Endothelial cell of umbilical vein (primary cell): Measurements from ENCODE around the gene CECR2. TPM values are rescaled to one million over a fixed set of nuclear protein-coding genes. Genes with fewer than 3 reads are reported as not detected.

Source experiments
- BruUV-seq: library from RNA; stranded (reverse); fragments of 400-500 nt; replicated peaks from 2 replicates; lab custom pipeline; 2021; lab: Mats Ljungman, UMichigan
- CTCF ChIA-PET: fragments of 300-600, 350-600 bp; sonication (Branson Sonifier 250); formaldehyde crosslinking; loops from one replicate; lab custom pipeline; 2021; ENCODE audit warnings: antibody characterized with exemption, inconsistent platforms; lab: Charles Lee
- POLR2A ChIA-PET: fragments of 300-600, 350-600 bp; sonication (Branson Sonifier 250); formaldehyde crosslinking; loops from one replicate; lab custom pipeline; 2021; ENCODE audit warnings: antibody characterized with exemption, inconsistent platforms; lab: Charles Lee
- DNase-seq: peaks from one replicate; pipeline ENCODE4 v3.0.0-alpha.2; 2011; ENCODE audit warnings: low read depth, low spot score
- FAIRE-seq: peaks from 2 replicates; lab custom pipeline; 2011; peaks lifted over from hg19 to GRCh38; lab: Jason Lieb, UNC
- H2AFZ ChIP-seq: 2 replicates; pipeline ENCODE4 v1.6.0; 2012; ENCODE audit warnings: low read depth, low read length, control low read depth, inconsistent platforms
- H3K27ac ChIP-seq: 2 replicates; pipeline ENCODE4 v1.5.1; 2011; ENCODE audit warnings: low read depth, mild to moderate bottlenecking, control low read depth, low read length, moderate library complexity; ENCODE audit not compliant: insufficient read depth
- H3K27me3 ChIP-seq, 2 experiments: 2 replicates each; pipeline versions ENCODE4 v1.6.0 to v1.6.1; 2011; ENCODE audit warnings: low read length in 2 of 2, mixed read lengths in 1 of 2; ENCODE audit not compliant: control insufficient read depth in 2 of 2, insufficient read depth in 2 of 2
- H3K36me3 ChIP-seq, 2 experiments: 2 replicates in 1 of 2; 3 replicates in 1 of 2; pipeline ENCODE4 v1.5.1; 2011; ENCODE audit warnings: low read length in 2 of 2, mild to moderate bottlenecking in 1 of 2, moderate library complexity in 1 of 2; ENCODE audit not compliant: control insufficient read depth in 2 of 2, insufficient read depth in 2 of 2; ENCODE audit errors: extremely low read depth in 1 of 2
- H3K4me1 ChIP-seq: 3 replicates; pipeline ENCODE4 v1.5.1; 2011; ENCODE audit warnings: mild to moderate bottlenecking, low read length; ENCODE audit not compliant: control insufficient read depth, insufficient read depth; ENCODE audit errors: extremely low read depth
- H3K4me2 ChIP-seq: 2 replicates; pipeline ENCODE4 v1.6.1; 2011; ENCODE audit warnings: low read length, control low read depth, mixed read lengths; ENCODE audit not compliant: insufficient read depth
- H3K4me3 ChIP-seq, 3 experiments: fragments of 200-600 bp in 1 of 3; sonication (generic), shearing (Covaris generic) in 1 of 3; replicated peaks in 1 of 3; 2 replicates each; pipeline ENCODE4 v1.5.1; 2011 to 2016; ENCODE audit warnings: control low read depth in 3 of 3, low read length in 3 of 3, mild to moderate bottlenecking in 2 of 3, inconsistent platforms in 1 of 3, low read depth in 1 of 3, moderate library complexity in 1 of 3; ENCODE audit not compliant: insufficient read depth in 1 of 3
- H3K79me2 ChIP-seq: 2 replicates; pipeline ENCODE4 v1.6.0; 2012; ENCODE audit warnings: low read length, inconsistent platforms; ENCODE audit not compliant: control insufficient read depth, insufficient read depth
- H3K9ac ChIP-seq: replicated peaks from 2 replicates; pipeline ENCODE3; 2011; ENCODE audit warnings: low read length, control low read depth; ENCODE audit not compliant: insufficient read depth; ENCODE audit errors: extremely low read depth
- H3K9me1 ChIP-seq: replicated peaks from 3 replicates; pipeline ENCODE4 v1.6.0; 2011; ENCODE audit warnings: mild to moderate bottlenecking, low read length; ENCODE audit not compliant: control insufficient read depth, insufficient read depth; ENCODE audit errors: extremely low read depth
- H3K9me3 ChIP-seq: replicated peaks from 2 replicates; pipeline ENCODE4 v1.5.1; 2012; ENCODE audit warnings: low read length, inconsistent platforms; ENCODE audit not compliant: control insufficient read depth, insufficient read depth
- H4K20me1 ChIP-seq: replicated peaks from 2 replicates; pipeline ENCODE3; 2011; ENCODE audit warnings: mild to moderate bottlenecking, low read length; ENCODE audit not compliant: control insufficient read depth, insufficient read depth; ENCODE audit errors: extremely low read depth
- CTCF ChIP-seq, 2 donors: IDR thresholded peaks; 1 replicate in 1 of 2; 2 replicates in 1 of 2; pipeline ENCODE4 v1.5.1; 2011; ENCODE audit warnings: low read length in 2 of 2, mild to moderate bottlenecking in 2 of 2, moderate library complexity in 2 of 2, control low read depth in 1 of 2, inconsistent platforms in 1 of 2, low read depth in 1 of 2; ENCODE audit not compliant: insufficient read depth in 1 of 2; ENCODE audit errors: extremely low read depth in 1 of 2
- EZH2 ChIP-seq: IDR thresholded peaks from 2 replicates; pipeline ENCODE4 v1.6.1; 2012; ENCODE audit warnings: borderline replicate concordance, low read depth, mild to moderate bottlenecking, moderate library complexity, low read length, inconsistent platforms; ENCODE audit not compliant: severe bottlenecking
- FOS ChIP-seq: IDR thresholded peaks from 2 replicates; pipeline ENCODE4 v1.6.1; 2011; ENCODE audit warnings: mild to moderate bottlenecking, low read length, moderate library complexity, borderline replicate concordance; ENCODE audit not compliant: insufficient read depth
- GATA2 ChIP-seq: IDR thresholded peaks from 2 replicates; pipeline ENCODE4 v1.7.0; 2011; ENCODE audit warnings: low read depth, mild to moderate bottlenecking, moderate library complexity, mixed read lengths, low read length; ENCODE audit not compliant: insufficient read length, insufficient read depth
- JUN ChIP-seq: IDR thresholded peaks from 2 replicates; pipeline ENCODE4 v1.6.1; 2011; ENCODE audit warnings: borderline replicate concordance, low read depth; ENCODE audit not compliant: insufficient read length, insufficient read depth
- MAX ChIP-seq: IDR thresholded peaks from 2 replicates; pipeline ENCODE4 v1.6.1; 2011; ENCODE audit not compliant: insufficient read depth, insufficient read length
- MYC ChIP-seq: IDR thresholded peaks from one replicate; pipeline ENCODE4 v1.6.1; 2011; ENCODE audit warnings: mild to moderate bottlenecking, low read depth, low read length
- POLR2A ChIP-seq: IDR thresholded peaks from 2 replicates; pipeline ENCODE4 v1.6.1; 2012; ENCODE audit warnings: low read depth, mild to moderate bottlenecking, control low read depth, low read length
- dilution Hi-C: fragments of 300-500 bp; cut with MboI; formaldehyde crosslinking; loops from one replicate; pipeline ENCODE4 v1.15.0; 2019; ENCODE audit warnings: low sequenced_read_pairs; ENCODE audit not compliant: extremely low pct_ligation_motif_present
- intact Hi-C: fragments of 100-400 bp; cut with micrococcal nuclease; formaldehyde crosslinking; loops from one replicate; pipeline ENCODE4 v1.10.0; 2022
- polyA plus RNA-seq, 4 experiments: library from polyadenylated mRNA; depleted of rRNA in 3 of 4; stranded (reverse) in 3 of 4; unstranded in 1 of 4; fragments of >200 nt; gene quantifications; 2 replicates each; pipeline versions ENCODE4 v1.2.1 to v1.2.3, GENCODE V29; 2011 to 2012; ENCODE audit warnings: missing spikeins in 1 of 4
- total RNA-seq: library from RNA; stranded (reverse); gene quantifications from 2 replicates; pipeline ENCODE4 v1.2.3, GENCODE V29; 2021

The CECR2 gene
- total and polyA plus RNA-seq, 2 donors (not counting 3 experiments of a cell fraction or from before 2014, with no cell fraction given) = 0.01 TPM; not detected in 1

- Histone ChIP-seq H3K4me3 (no peak overlapping the region), H3K9me3 (no peaks in the 10 kb centered on the region), H3K27me3 (peaks cover 40 to 49% of the 10 kb centered on the region in 2 experiments), H3K79me2 (no peaks in the 10 kb centered on the region), H3K9me1 (no peaks in the 10 kb centered on the region), H3K9ac (no peak overlapping the region), H2AFZ (peak overlapping the region; percentile 59), H3K36me3 (no peaks in the 10 kb centered on the region), H3K27ac (no peak overlapping the region), H3K4me1 (peaks cover 13% of the 10 kb centered on the region), H3K4me2 (peak overlapping the region; percentile 79), H4K20me1 (no peaks in the 10 kb centered on the region)
- intact Hi-C loops (loop anchor here (2.0 to 5.0 kb wide), 3 partner anchors 38 to 286 kb away; partner anchors contain the start of gene IL17RA), dilution Hi-C loops (no loop called here)
- ChIA-PET POLR2A (no interaction called here), CTCF (interaction anchor here (1.0 to 7.7 kb wide), 5 partner anchors 49 to 197 kb away, joined by 3 to 62 read pairs (median 4); no protein-coding TSS in a partner anchor)
- DNase-seq (no peak), FAIRE-seq (no peak)
- no TSS peak for BruUV-seq
- no peak for TF ChIP-seq MYC
- TF ChIP-seq FOS = no peak
- TF ChIP-seq EZH2 = peak; percentile 96
- TF ChIP-seq POLR2A = no peak
Measured at GRCh38 chr22:17368554-17369438, 464 bp upstream of the CECR2 start.

- Histone ChIP-seq H3K4me3 (no peak overlapping the region), H3K79me2 (no peaks in the 10 kb centered on the region), H3K27me3 (peaks cover 40 to 54% of the 10 kb centered on the region in 2 experiments), H2AFZ (peak overlapping the region; percentile 42), H4K20me1 (no peaks in the 10 kb centered on the region), H3K36me3 (no peaks in the 10 kb centered on the region), H3K9me3 (no peaks in the 10 kb centered on the region), H3K4me1 (peaks cover 13% of the 10 kb centered on the region), H3K27ac (no peak overlapping the region), H3K9me1 (no peaks in the 10 kb centered on the region), H3K4me2 (peak overlapping the region; percentile 64), H3K9ac (no peak overlapping the region)
- ChIA-PET CTCF (interaction anchor here (1.5 to 7.7 kb wide), 2 partner anchors 132 to 157 kb away, joined by 4 to 62 read pairs; no protein-coding TSS in a partner anchor), POLR2A (no interaction called here)
- DNase-seq (no peak), FAIRE-seq (no peak)
- dilution Hi-C loops (no loop called here), intact Hi-C loops (no loop called here)
- TF ChIP-seq GATA2 = no peak
- no peak for TF ChIP-seq MAX
- TF ChIP-seq JUN = no peak
- no peak for TF ChIP-seq POLR2A
- no peak for TF ChIP-seq FOS
- TF ChIP-seq CTCF (IDR thresholded peaks at IDR 0.05; ENCODE audit: extremely low read depth in 1 of 2, insufficient read depth in 1 of 2, low read depth in 1 of 2, low read length in 2 of 2) = no peak
- no peak for TF ChIP-seq MYC
- TF ChIP-seq EZH2 = peak; percentile 98
- no TSS peak for BruUV-seq
Measured at GRCh38 chr22:17370026-17370765, 936 bp downstream of the CECR2 start.
